ENCODE measurements around the gene CDC14A. TPM values are rescaled to one million over a fixed set of nuclear protein-coding genes. Genes with fewer than 3 reads are reported as not detected.

The CDC14A gene
- total and polyA plus RNA-seq, 5 experiments from 2014 or later = 17.1 to 63.4 (median 31.5) TPM

DNA sequence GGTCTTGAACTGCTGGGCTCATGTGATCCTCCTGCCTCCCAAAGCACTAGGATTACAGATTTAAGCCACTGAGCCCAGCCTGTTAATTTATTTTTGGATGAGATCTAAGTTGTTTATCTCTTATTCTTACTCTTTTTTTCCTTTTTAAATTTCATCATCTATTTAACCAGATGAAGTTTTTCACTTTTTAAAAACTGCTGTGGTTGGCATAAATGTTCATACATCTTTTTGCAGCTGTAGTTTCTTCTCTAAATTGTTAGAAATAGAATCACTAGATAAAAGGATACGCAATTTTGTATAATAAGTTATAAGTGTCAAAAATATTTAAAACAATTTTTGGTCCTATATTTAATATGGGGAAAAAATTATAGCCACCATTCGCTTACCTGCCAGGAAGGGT is 105.4 kb downstream of the CDC14A start:
- Mint-ChIP-seq H3K27ac (peak overlapping the region in 3 of 10 donors; percentile 29 to 53 (median 41)), H3K36me3 (peaks cover 0 to 31% (median 9%) of the 10 kb centered on the region in 3 donors), H3K9me3 (no peaks in the 10 kb centered on the region), H3K27me3 (no peaks in the 10 kb centered on the region), H3K4me1 (peaks cover 16 to 48% (median 39%) of the 10 kb centered on the region in 4 donors), H3K4me3 (no peak overlapping the region)
- POLR2A ChIA-PET = interaction anchor here (1.2 to 1.3 kb wide), 2 partner anchors 10 to 106 kb away, joined by 3 to 4 read pairs; partner anchors contain the start of gene CDC14A
- ATAC-seq = no peak
- DNase-seq = no peak

- Mint-ChIP-seq H3K4me3 (peak overlapping the region in 3 of 10 donors; percentile 17 to 31 (median 24)), H3K36me3 (peaks cover 0 to 40% (median 6%) of the 10 kb centered on the region in 3 donors), H3K4me1 (peaks cover 19 to 45% (median 34%) of the 10 kb centered on the region in 4 donors), H3K27me3 (no peaks in the 10 kb centered on the region), H3K9me3 (no peaks in the 10 kb centered on the region), H3K27ac (peak overlapping the region; percentile 17 to 93 (median 51))
- peak; percentile 10 to 11 for ATAC-seq
- peak in 1 of 10 donors; percentile 7 for DNase-seq
- POLR2A ChIA-PET = interaction anchor here (0.7 to 2.0 kb wide), 8 partner anchors 11 to 457 kb away, joined by 3 to 15 read pairs (median 4); partner anchors contain the start of gene CDC14A
These were observed 106.5 kb downstream of the CDC14A start for GRCh38 chr1:100458661-100459357.

DNA sequence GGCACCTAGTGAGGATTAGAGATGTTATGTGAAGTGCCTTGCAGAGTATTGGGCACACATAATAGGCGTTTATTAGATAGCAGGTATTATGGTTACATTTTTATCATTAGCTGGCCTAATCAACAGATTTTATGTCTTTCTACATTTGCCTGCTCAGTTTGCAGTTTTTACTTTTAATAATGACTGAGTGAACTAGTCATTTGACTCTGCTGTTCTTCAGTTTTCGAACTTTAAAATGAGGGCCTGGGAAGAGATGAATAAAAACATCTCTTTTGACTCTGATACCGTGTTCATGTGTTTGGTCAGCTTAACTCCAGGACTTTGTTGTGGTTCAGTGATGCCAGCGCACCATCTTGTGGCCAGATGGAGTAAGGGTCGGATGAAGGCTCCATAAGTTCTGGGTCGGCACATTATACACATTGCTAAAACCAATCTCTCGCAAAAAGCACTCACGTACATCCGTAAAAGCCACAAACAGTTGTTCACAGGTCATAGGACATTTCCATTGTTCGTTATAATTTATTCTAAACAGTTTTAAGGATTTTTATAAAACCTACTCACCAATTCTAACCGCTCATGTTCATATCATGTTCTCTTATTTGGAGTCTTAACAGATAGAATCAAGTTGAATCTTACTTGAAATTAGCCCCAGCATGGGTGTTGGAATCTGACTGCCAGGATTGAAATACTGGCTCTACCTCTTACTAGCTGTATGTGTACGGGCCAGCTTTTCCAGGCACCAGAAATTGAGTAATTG is 107.2 kb downstream of the CDC14A start:
- Mint-ChIP-seq H3K9me3 (no peaks in the 10 kb centered on the region), H3K27ac (peak overlapping the region; percentile 26 to 93 (median 84)), H3K36me3 (peaks cover 0 to 42% (median 6%) of the 10 kb centered on the region in 3 donors), H3K4me1 (peaks cover 21 to 46% (median 35%) of the 10 kb centered on the region in 4 donors), H3K4me3 (peak overlapping the region in 4 of 10 donors; percentile 3 to 60 (median 38)), H3K27me3 (no peaks in the 10 kb centered on the region)
- peak; percentile 32 to 78 (median 54) for DNase-seq
- POLR2A ChIA-PET = interaction anchor here (1.0 to 2.0 kb wide), 3 partner anchors 105 to 209 kb away, joined by 3 to 15 read pairs (median 3); partner anchors contain the start of gene CDC14A
- peak; percentile 81 to 82 for ATAC-seq

DNA sequence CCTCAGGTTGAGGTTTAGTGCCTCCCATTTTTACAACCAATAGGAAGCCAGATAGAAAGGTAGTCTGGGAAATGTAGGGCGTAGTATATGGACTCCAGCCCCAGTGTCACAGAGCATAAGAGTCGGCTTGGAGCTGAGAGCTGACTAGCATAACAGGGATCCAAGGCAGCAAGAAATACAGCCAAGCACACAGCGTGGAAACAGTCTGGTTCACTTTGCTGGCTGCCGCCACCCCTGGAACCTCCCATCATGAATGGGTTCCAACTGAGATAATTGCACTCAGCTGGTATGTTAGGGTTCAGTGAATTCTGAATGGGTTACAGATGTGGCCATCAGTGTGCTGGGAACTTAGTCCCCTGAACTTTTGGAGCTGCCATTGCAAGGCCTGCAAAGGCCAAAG is 108.9 kb downstream of the CDC14A start:
- ATAC-seq = no peak
- peaks cover 19 to 37% (median 31%) of the 10 kb centered on the region in 4 donors for H3K4me1 Mint-ChIP-seq
- POLR2A ChIA-PET = interaction anchor here (0.5 kb wide), 1 partner anchor 777 kb away, joined by 3 read pairs; no protein-coding TSS in a partner anchor

DNA sequence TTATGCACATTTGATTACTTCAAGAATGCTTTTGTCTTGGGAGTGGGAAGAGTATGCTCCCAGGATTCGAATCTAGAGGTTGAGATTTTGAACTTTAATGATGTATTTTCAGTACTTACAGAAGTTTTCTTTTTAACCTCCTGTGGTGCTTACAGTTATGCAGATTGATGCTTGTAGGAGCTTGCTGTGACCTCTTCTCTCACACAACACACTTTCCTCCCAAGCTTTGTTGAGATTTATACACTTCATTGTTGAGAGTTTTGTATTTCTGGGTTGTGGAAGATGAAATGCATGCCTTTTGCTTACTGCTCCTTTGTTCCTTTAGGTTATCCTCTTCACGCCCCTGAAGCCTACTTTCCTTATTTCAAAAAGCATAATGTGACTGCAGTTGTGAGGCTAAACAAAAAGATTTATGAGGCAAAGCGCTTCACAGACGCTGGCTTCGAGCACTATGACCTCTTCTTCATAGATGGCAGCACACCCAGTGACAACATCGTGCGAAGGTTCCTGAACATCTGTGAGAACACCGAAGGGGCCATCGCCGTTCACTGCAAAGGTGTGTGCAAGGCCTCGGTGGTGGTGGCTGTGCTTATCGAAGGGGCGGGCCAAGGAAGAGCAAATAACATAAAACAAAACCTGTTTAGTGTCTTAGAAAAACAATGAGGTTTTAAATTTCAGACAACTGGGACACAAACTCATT is 110.2 kb downstream of the CDC14A start:
- Mint-ChIP-seq H3K4me1 (peaks cover 19 to 34% (median 30%) of the 10 kb centered on the region in 4 donors), H3K27ac (peak overlapping the region in 1 of 10 donors; percentile 60), H3K36me3 (peaks cover 0 to 58% (median 6%) of the 10 kb centered on the region in 3 donors), H3K4me3 (no peak overlapping the region), H3K9me3 (no peaks in the 10 kb centered on the region), H3K27me3 (no peaks in the 10 kb centered on the region)
- DNase-seq = no peak
- POLR2A ChIA-PET = no interaction called here
- no peak for ATAC-seq

More for the DNA sequence above, 108.9 kb downstream of the CDC14A start:
- Mint-ChIP-seq H3K27me3 (no peaks in the 10 kb centered on the region), H3K36me3 (peaks cover 0 to 53% (median 9%) of the 10 kb centered on the region in 3 donors), H3K27ac (peak overlapping the region in 3 of 10 donors; percentile 26 to 59 (median 33)), H3K9me3 (no peaks in the 10 kb centered on the region), H3K4me3 (no peak overlapping the region)
- DNase-seq = no peak

DNA sequence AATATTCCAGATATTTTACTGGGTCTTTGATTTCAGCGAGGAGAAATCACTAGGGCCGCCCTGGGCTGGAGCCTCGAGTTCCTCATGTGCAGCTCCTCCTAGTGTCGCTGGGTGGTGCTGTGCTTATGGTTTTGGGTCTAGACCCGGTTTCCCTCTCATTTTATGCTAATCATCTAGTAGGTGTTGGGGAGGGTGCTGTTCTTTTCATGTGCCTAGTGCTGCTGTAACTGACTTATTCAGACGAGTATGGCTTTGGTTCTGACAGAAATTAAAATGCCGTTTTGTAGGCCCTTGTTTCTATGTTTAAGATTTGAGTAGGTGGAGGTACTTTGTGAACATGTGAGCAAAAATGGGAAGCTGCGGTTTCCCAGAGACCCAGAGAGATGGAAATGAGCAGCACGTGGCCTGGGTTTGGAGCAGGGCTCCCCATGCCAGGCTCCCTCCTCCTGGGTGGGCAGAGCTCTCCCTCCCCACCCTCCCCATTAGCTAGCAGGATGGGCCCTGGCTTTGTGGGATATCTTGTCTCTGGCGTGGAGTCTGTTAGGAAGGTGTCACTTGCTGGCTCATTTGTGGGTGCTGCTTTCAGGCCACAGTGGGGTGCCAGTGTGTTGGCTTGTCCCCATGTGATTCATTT is 111.6 kb downstream of the CDC14A start:
- peak overlapping the region in 3 of 10 donors; percentile 5 to 62 (median 11) for H3K4me3 Mint-ChIP-seq
- POLR2A ChIA-PET = no interaction called here
- H3K9me3 Mint-ChIP-seq = no peaks in the 10 kb centered on the region

GRCh38 chr1:100469578-100469977 is 117.3 kb downstream of the CDC14A start:
- DNase-seq (no peak), ATAC-seq (no peak)
- H3K4me3 Mint-ChIP-seq = no peak overlapping the region
- POLR2A ChIA-PET = interaction anchor here (0.6 kb wide), 1 partner anchor 373 kb away, joined by 3 read pairs; no protein-coding TSS in a partner anchor
- H3K4me1 Mint-ChIP-seq = peaks cover 10 to 19% (median 17%) of the 10 kb centered on the region in 4 donors
- H3K9me3 Mint-ChIP-seq = no peaks in the 10 kb centered on the region
- peaks cover 16 to 84% (median 19%) of the 10 kb centered on the region in 3 donors for H3K36me3 Mint-ChIP-seq
- H3K27me3 Mint-ChIP-seq = no peaks in the 10 kb centered on the region
- peak overlapping the region in 2 of 10 donors; percentile 34 to 44 for H3K27ac Mint-ChIP-seq

More for the DNA sequence above, 111.6 kb downstream of the CDC14A start:
- ATAC-seq = peak; percentile 81 to 84
- Mint-ChIP-seq H3K36me3 (peaks cover 8 to 65% (median 12%) of the 10 kb centered on the region in 3 donors), H3K27ac (peak overlapping the region in 8 of 10 donors; percentile 29 to 83 (median 56)), H3K4me1 (peaks cover 24 to 35% (median 31%) of the 10 kb centered on the region in 4 donors), H3K27me3 (no peaks in the 10 kb centered on the region)
- peak; percentile 24 to 70 (median 40) for DNase-seq

GRCh38 chr1:100474834-100475233 is 122.5 kb downstream of the CDC14A start:
- H3K4me1 Mint-ChIP-seq = peaks cover 8 to 24% (median 13%) of the 10 kb centered on the region in 4 donors
- POLR2A ChIA-PET = no interaction called here
- no peak for ATAC-seq

DNA sequence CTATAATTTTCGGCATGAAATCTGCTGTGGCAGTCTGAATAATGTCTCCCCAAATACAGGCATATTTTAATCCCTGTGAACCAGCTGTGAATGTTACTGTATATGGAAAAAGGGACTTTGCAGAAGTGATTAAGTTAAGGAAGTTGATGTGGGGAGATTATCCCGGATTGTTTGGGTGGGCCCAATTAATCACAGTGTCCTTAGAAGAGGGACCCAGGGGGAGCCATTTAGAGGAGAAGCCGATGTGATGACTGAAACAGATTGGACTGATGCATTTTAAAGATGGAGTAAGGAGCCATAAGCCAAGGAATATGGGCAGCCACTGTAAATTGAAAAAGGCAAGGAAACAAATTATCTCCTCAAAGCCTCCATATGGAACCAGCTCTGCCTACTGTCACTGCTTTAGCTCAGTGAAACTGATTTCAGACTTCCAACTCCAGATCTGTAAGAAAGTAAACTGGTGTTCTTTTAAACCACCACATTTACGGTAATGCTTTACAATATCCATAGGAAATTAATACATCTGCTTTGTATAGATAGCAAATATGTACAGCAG is 124.5 kb downstream of the CDC14A start:
- H3K36me3 Mint-ChIP-seq = peaks cover 21 to 77% (median 27%) of the 10 kb centered on the region in 3 donors
- no peak overlapping the region for H3K4me3 Mint-ChIP-seq
- DNase-seq (no peak), ATAC-seq (no peak)
- no peaks in the 10 kb centered on the region for H3K27me3 Mint-ChIP-seq
- POLR2A ChIA-PET = no interaction called here
- no peaks in the 10 kb centered on the region for H3K9me3 Mint-ChIP-seq
- H3K4me1 Mint-ChIP-seq = peaks cover 11 to 26% (median 18%) of the 10 kb centered on the region in 4 donors
- H3K27ac Mint-ChIP-seq = peak overlapping the region in 1 of 10 donors; percentile 1

More at GRCh38 chr1:100474834-100475233, 122.5 kb downstream of the CDC14A start:
- Mint-ChIP-seq H3K27me3 (no peaks in the 10 kb centered on the region), H3K4me3 (no peak overlapping the region), H3K27ac (peak overlapping the region in 5 of 10 donors; percentile 14 to 53 (median 20)), H3K9me3 (no peaks in the 10 kb centered on the region), H3K36me3 (peaks cover 8 to 68% (median 10%) of the 10 kb centered on the region in 3 donors)
- DNase-seq = no peak

DNA sequence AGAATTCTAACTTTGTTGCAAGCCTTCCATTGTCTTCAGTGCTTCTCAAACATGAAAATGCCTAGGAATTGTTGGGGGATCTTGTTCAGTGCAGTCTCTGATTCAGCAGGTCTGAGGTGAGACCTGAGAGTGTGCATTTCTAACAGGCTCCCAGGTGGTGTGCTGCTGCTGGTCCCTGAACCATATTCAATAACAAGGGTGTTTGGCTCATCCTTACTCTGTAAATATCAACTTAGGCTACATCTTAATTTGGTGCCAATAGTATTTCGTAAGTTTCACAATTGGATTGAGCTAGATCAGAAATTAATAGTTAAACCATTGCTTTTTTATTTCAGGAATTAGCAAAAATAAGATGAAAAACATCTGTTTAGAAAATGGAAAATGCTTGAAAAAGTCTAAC is 126.5 kb downstream of the CDC14A start:
- H3K4me3 Mint-ChIP-seq = no peak overlapping the region
- no peaks in the 10 kb centered on the region for H3K27me3 Mint-ChIP-seq
- H3K9me3 Mint-ChIP-seq = no peaks in the 10 kb centered on the region
- DNase-seq (no peak), ATAC-seq (no peak)
- H3K4me1 Mint-ChIP-seq = peaks cover 9 to 24% (median 14%) of the 10 kb centered on the region in 4 donors
- POLR2A ChIA-PET = no interaction called here
- peak overlapping the region in 1 of 10 donors; percentile 56 for H3K27ac Mint-ChIP-seq
- peaks cover 21 to 75% (median 28%) of the 10 kb centered on the region in 3 donors for H3K36me3 Mint-ChIP-seq

GRCh38 chr1:100479620-100480338 is 127.5 kb downstream of the CDC14A start:
- Mint-ChIP-seq H3K4me3 (no peak overlapping the region), H3K36me3 (peaks cover 24 to 73% (median 30%) of the 10 kb centered on the region in 3 donors), H3K27ac (no peak overlapping the region), H3K4me1 (peaks cover 3 to 18% (median 11%) of the 10 kb centered on the region in 4 donors), H3K9me3 (no peaks in the 10 kb centered on the region), H3K27me3 (no peaks in the 10 kb centered on the region)
- DNase-seq = no peak
- POLR2A ChIA-PET = no interaction called here
- no peak for ATAC-seq

All from naive thymus-derived CD8-positive, alpha-beta T cell (primary cell).